OCI-LY7 (cell line): ENCODE measurements around the gene AGXT2.

Experiments
- CTCF ChIP-seq: fragments of 200-600 bp; sonication (generic); conservative IDR thresholded peaks from 2 replicates; pipeline ENCODE4 v1.5.1; 2014; ENCODE audit warnings: mild to moderate bottlenecking, antibody characterized with exemption, low read length, moderate library complexity, mixed read lengths
- EZH2phosphoT487 ChIP-seq: fragments of 200-600 bp; sonication (generic); IDR thresholded peaks from 2 replicates; pipeline ENCODE4 v1.6.1; 2018; ENCODE audit warnings: low read depth, borderline replicate concordance, mild to moderate bottlenecking, mixed run types, antibody characterized with exemption, low read length, moderate library complexity, mixed read lengths

- TF ChIP-seq EZH2phosphoT487 (no peak), CTCF (no peak)
Observed at GRCh38 chr5:35035271-35035670, 12.5 kb downstream of the AGXT2 start.
